K562 (cell line): ENCODE data around the gene CTRL. TPM values are rescaled to one million over a fixed set of nuclear protein-coding genes. Genes with fewer than 3 reads are reported as not detected.

Experiments
- ATAC-seq: fragments of 200-7000 bp; cut with Tn5 transposase; 3 replicates; pipeline ENCODE4 v1.9.1; 2020; ENCODE audit warnings: moderate library complexity
- BruUV-seq: library from RNA; stranded (reverse); fragments of 400-500 nt; replicated peaks from 2 replicates; lab custom pipeline; 2021; lab: Mats Ljungman, UMichigan
- CTCF ChIA-PET: fragments of 300-600 bp; formaldehyde crosslinking; extraction: SDS; loops from one replicate; lab custom pipeline; 2021; ENCODE audit warnings: low intra/inter-chr PET ratio; lab: Yijun Ruan, JAX
- POLR2A ChIA-PET: fragments of 300-600, 350-650 bp; sonication (Branson Sonifier 250); formaldehyde crosslinking; extraction: SDS; loops from one replicate; lab custom pipeline; 2021; ENCODE audit warnings: antibody characterized with exemption, inconsistent platforms; lab: Yijun Ruan, JAX
- DNase-seq, 4 experiments: peaks; one replicate each; pipeline versions ENCODE4 v3.0.0 to v3.0.0-alpha.2; 2011 to 2018; ENCODE audit warnings: low spot score in 3 of 4, mixed read lengths in 3 of 4; ENCODE audit errors: extremely low read depth in 1 of 4
- FAIRE-seq: peaks from 2 replicates; lab custom pipeline; 2011; peaks lifted over from hg19 to GRCh38; lab: Jason Lieb, UNC
- H2AFZ ChIP-seq: 2 replicates; pipeline ENCODE4 v1.6.0; 2011; ENCODE audit warnings: low read depth, low read length, control low read depth, inconsistent platforms
- H3K27ac ChIP-seq: fragments of 200-600 bp; 3 replicates; pipeline ENCODE4 v1.8.0; 2011; ENCODE audit warnings: low read depth, mild to moderate bottlenecking, control low read depth, inconsistent platforms, low read length, moderate library complexity, mixed read lengths; ENCODE audit errors: extremely low read depth
- H3K27me3 ChIP-seq, 2 experiments: fragments of 300-600 bp in 1 of 2; 2 replicates in 1 of 2; 3 replicates in 1 of 2; pipeline versions ENCODE4 v1.6.0 to v1.8.0; 2011; ENCODE audit warnings: inconsistent platforms in 2 of 2, low read length in 2 of 2, mild to moderate bottlenecking in 1 of 2, mixed read lengths in 1 of 2, moderate library complexity in 1 of 2; ENCODE audit not compliant: control insufficient read depth in 2 of 2, insufficient read depth in 2 of 2
- H3K36me3 ChIP-seq: fragments of 300-600 bp; 3 replicates; pipeline ENCODE4 v1.8.0; 2011; ENCODE audit warnings: mild to moderate bottlenecking, low read length, inconsistent platforms; ENCODE audit not compliant: control insufficient read depth, insufficient read depth
- H3K4me1 ChIP-seq, 2 experiments: fragments of 200-600 bp in 1 of 2; replicated peaks in 1 of 2; 2 replicates in 1 of 2; 3 replicates in 1 of 2; pipeline versions ENCODE4 v1.5.1 to v1.8.0; 2011; ENCODE audit warnings: inconsistent platforms in 2 of 2, low read length in 2 of 2, mild to moderate bottlenecking in 1 of 2, mixed read lengths in 1 of 2, moderate library complexity in 1 of 2; ENCODE audit not compliant: control insufficient read depth in 2 of 2, insufficient read depth in 2 of 2
- H3K4me2 ChIP-seq: 2 replicates; pipeline ENCODE4 v1.6.1; 2011; ENCODE audit warnings: low read length, control low read depth, inconsistent platforms, mixed read lengths; ENCODE audit not compliant: insufficient read depth
- H3K4me3 ChIP-seq: fragments of 200-600 bp; sonication (generic), shearing (Covaris generic); 2 replicates; pipeline ENCODE4 v1.5.1; 2016; ENCODE audit warnings: control low read depth, inconsistent platforms
- H3K79me2 ChIP-seq: fragments of 200-600 bp; 3 replicates; pipeline ENCODE4 v1.8.0; 2011; ENCODE audit warnings: low read length, inconsistent platforms; ENCODE audit not compliant: control insufficient read depth, insufficient read depth
- H3K9ac ChIP-seq, 2 experiments: 2 replicates each; pipeline versions ENCODE4 v1.6.0 to v1.6.1; 2011; ENCODE audit warnings: low read depth in 2 of 2, low read length in 2 of 2, control low read depth in 1 of 2, inconsistent platforms in 1 of 2, mild to moderate bottlenecking in 1 of 2, mixed read lengths in 1 of 2; ENCODE audit not compliant: insufficient read depth in 1 of 2
- H3K9me1 ChIP-seq: one replicate; pipeline ENCODE4 v1.6.0; 2011; ENCODE audit warnings: inconsistent platforms, mild to moderate bottlenecking, low read length, moderate library complexity; ENCODE audit not compliant: control insufficient read depth, insufficient read depth
- H3K9me3 ChIP-seq: replicated peaks from 2 replicates; pipeline ENCODE4 v1.5.1; 2011; ENCODE audit warnings: low read depth, low read length, inconsistent platforms; ENCODE audit not compliant: control insufficient read depth, insufficient read depth
- H4K20me1 ChIP-seq: replicated peaks from 2 replicates; pipeline ENCODE4 v1.6.1; 2011; ENCODE audit warnings: low read length, inconsistent platforms, mixed read lengths; ENCODE audit not compliant: control insufficient read depth, insufficient read depth
- HNRNPLL ChIP-seq: fragments of 200-400 bp; formaldehyde crosslinking; IDR thresholded peaks from 2 replicates; pipeline ENCODE4 v1.6.1; 2017; ENCODE audit warnings: low read length, low read depth, mild to moderate bottlenecking; ENCODE audit not compliant: poor library complexity, severe bottlenecking
- MTA3 ChIP-seq: fragments of 450-650 bp; formaldehyde crosslinking; IDR thresholded peaks from 2 replicates; pipeline ENCODE4 v1.6.1; 2017; ENCODE audit warnings: mild to moderate bottlenecking, borderline replicate concordance
- SMARCA5 ChIP-seq: fragments of 450-650 bp; IDR thresholded peaks from 2 replicates; pipeline ENCODE4 v1.6.1; 2016
- ZNF134 ChIP-seq: fragments of 250-450 bp; sonication (Bioruptor Pico); conservative IDR thresholded peaks from 2 replicates; pipeline ENCODE4 v1.4.0; 2020
- ZNF274 ChIP-seq: IDR thresholded peaks from 2 replicates; pipeline ENCODE4 v1.6.1; 2011; ENCODE audit warnings: low read depth, mild to moderate bottlenecking, low read length, moderate library complexity, borderline replicate concordance
- ZNF717 ChIP-seq: fragments of 250-450 bp; sonication (Bioruptor Pico); IDR thresholded peaks from 2 replicates; pipeline ENCODE4 v1.5.0; 2021
- WGBS: fragments of 100-300 bp; shearing (Covaris generic); methylation state at CpG from one replicate; pipeline ENCODE4 v1.1.6; 2016; ENCODE audit warnings: low coverage, mixed read lengths; ENCODE audit not compliant: insufficient coverage; ENCODE audit errors: missing lambda C conversion rate; 5-methylcytosine and 5-hydroxymethylcytosine counted together
- in situ Hi-C: fragments of 300-500 bp; cut with MboI; formaldehyde crosslinking; loops from 4 replicates; pipeline ENCODE4 v1.15.0; 2018; ENCODE audit warnings: inconsistent platforms, mixed read lengths
- intact Hi-C: fragments of 100-400 bp; cut with micrococcal nuclease; formaldehyde crosslinking; loops from 2 replicates; pipeline ENCODE4 v1.14.2; 2022
- polyA plus RNA-seq, 8 experiments: library from polyadenylated mRNA; depleted of rRNA in 4 of 8; stranded (reverse) in 5 of 8; unstranded in 3 of 8; fragments of >200 nt; fragmentation: Nextera tagmentation in 2 of 8; fragmentation: Illumina TruSeq in 1 of 8; extraction: Ambion mirVana in 2 of 8; extraction: Trizol in 1 of 8; gene quantifications; 2 replicates each; pipeline versions ENCODE4 v1.2.1 to v1.2.3, GENCODE V29; 2011 to 2014; ENCODE audit warnings: inconsistent platforms in 1 of 8, missing spikeins in 1 of 8
- total RNA-seq, 7 experiments: library from RNA; depleted of rRNA in 6 of 7; stranded (reverse); fragments of >200 nt in 6 of 7; fragmentation: Illumina TruSeq in 2 of 7; extraction: Trizol in 2 of 7; gene quantifications; 2 replicates each; pipeline versions ENCODE4 v1.2.1 to v1.2.3, GENCODE V29; 2011 to 2021; ENCODE audit warnings: low replicate concordance in 1 of 7

The CTRL gene
- total and polyA plus RNA-seq, 9 of the 15 experiments (the other 6 are each of a cell fraction or from before 2014, with no cell fraction given): 1.4 to 5.6 (median 2.5) TPM

DNA sequence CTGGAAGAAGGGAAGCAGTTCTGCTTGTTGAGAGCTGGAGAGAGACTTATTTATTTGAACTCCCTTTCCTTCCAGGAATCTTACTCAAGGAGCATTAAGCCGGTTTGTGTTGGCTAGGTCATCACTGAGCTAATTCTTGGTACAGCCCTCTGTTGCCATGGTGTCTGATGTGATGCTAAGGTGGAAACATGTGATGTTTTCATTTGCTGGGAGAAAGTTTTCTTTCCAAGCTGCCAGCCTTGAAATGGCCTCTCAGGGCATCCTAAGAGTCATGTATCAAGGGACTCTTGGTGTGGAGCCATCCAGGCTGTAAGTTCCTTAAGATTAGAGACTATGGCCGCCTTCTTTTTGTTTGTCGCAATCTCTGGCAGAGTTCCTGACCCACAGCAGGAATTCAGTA is 34.4 kb downstream of the CTRL start:
- no peak overlapping the region for H3K4me3 ChIP-seq
- BruUV-seq: no TSS peak
- H3K36me3 ChIP-seq: 0 out of 3 replicates have a peak, but pooled peaks cover 3% of the 10 kb centered on the region
- no peaks in the 10 kb centered on the region for H3K9me3 ChIP-seq
- peaks cover 63% of the 10 kb centered on the region for H3K79me2 ChIP-seq
- no peak overlapping the region for H3K9ac ChIP-seq
- WGBS: 74% methylated on average over 3 of the region's 3 CpGs
- TF ChIP-seq ZNF274: no peak
- TF ChIP-seq ZNF717 (CRISPR knock-in tag): no peak
- TF ChIP-seq ZNF134 (CRISPR knock-in tag): no peak
- no peak for TF ChIP-seq SMARCA5
- TF ChIP-seq MTA3: no peak
- no peak for TF ChIP-seq HNRNPLL
- CTCF ChIA-PET: interaction anchor here (0.6 kb wide), 1 partner anchor 432 kb away, joined by 3 read pairs; no protein-coding TSS in a partner anchor
- no peak overlapping the region for H3K4me2 ChIP-seq
- H3K9me1 ChIP-seq: no peaks in the 10 kb centered on the region
- H2AFZ ChIP-seq: no peak overlapping the region
- peaks cover 7% of the 10 kb centered on the region; the same call in 1 of the 2 replicates for H4K20me1 ChIP-seq
- no peak overlapping the region for H3K27ac ChIP-seq
- DNase-seq (no peak), FAIRE-seq (no peak), ATAC-seq (no peak)
- in situ Hi-C loops: no loop called here
- intact Hi-C loops: no loop called here
- H3K27me3 ChIP-seq: no peaks in the 10 kb centered on the region
- POLR2A ChIA-PET: interaction anchor here (0.6 to 2.1 kb wide), 5 partner anchors 11 to 237 kb away, joined by 3 to 13 read pairs (median 4); partner anchors contain the start of gene ACD
- peaks cover 5 to 16% of the 10 kb centered on the region in 2 experiments; a peak in 3 of 5 replicates for H3K4me1 ChIP-seq
